HL-60 (cell line): Measurements from ENCODE around the gene SLC17A5.

Experiments
- DNase-seq, 2 experiments: peaks; one replicate each; pipeline ENCODE4 v3.0.0-alpha.2; 2010 to 2020; ENCODE audit warnings: low read depth in 1 of 2, low spot score in 1 of 2
- H3K27ac ChIP-seq: fragments of 250-450 bp; sonication (Bioruptor Pico); replicated peaks from 2 replicates; pipeline ENCODE4 v1.5.1; 2020; ENCODE audit warnings: mild to moderate bottlenecking, moderate library complexity
- H3K27me3 ChIP-seq: fragments of 250-450 bp; sonication (Bioruptor Pico); 2 replicates; pipeline ENCODE4 v1.5.1; 2021; ENCODE audit warnings: mild to moderate bottlenecking, moderate library complexity; ENCODE audit not compliant: insufficient read depth, poor library complexity, severe bottlenecking
- H3K4me3 ChIP-seq: replicated peaks from 2 replicates; pipeline ENCODE4 v1.5.1; 2011; ENCODE audit warnings: mild to moderate bottlenecking, control low read depth, low read length; ENCODE audit not compliant: insufficient read depth
- GABPA ChIP-seq: IDR thresholded peaks from 2 replicates; pipeline ENCODE4 v1.6.1; 2012; ENCODE audit warnings: low read depth
- POLR2AphosphoS5 ChIP-seq: IDR thresholded peaks from 2 replicates; pipeline ENCODE4 v1.6.1; 2012; ENCODE audit warnings: low read depth
- SPI1 ChIP-seq: IDR thresholded peaks from 2 replicates; pipeline ENCODE4 v1.6.1; 2012; ENCODE audit warnings: low read depth, mild to moderate bottlenecking, borderline replicate concordance
- long read RNA-seq: library from polyadenylated mRNA; unstranded; transcript quantifications from one replicate; pipeline ENCODE4 v2.0.0, GENCODE V29; 2020
- TF ChIP-seq, protein P1 (sequence below): IDR thresholded peaks from 2 replicates; pipeline ENCODE4 v1.6.1; 2012; ENCODE audit warnings: low read depth; ENCODE audit not compliant: insufficient replicate concordance
- TF ChIP-seq, protein P2 (sequence below): IDR thresholded peaks from one replicate; pipeline ENCODE4 v1.5.1; 2011; ENCODE audit warnings: low read length, control low read depth, inconsistent platforms; ENCODE audit not compliant: insufficient read depth

The SLC17A5 gene, protein sequence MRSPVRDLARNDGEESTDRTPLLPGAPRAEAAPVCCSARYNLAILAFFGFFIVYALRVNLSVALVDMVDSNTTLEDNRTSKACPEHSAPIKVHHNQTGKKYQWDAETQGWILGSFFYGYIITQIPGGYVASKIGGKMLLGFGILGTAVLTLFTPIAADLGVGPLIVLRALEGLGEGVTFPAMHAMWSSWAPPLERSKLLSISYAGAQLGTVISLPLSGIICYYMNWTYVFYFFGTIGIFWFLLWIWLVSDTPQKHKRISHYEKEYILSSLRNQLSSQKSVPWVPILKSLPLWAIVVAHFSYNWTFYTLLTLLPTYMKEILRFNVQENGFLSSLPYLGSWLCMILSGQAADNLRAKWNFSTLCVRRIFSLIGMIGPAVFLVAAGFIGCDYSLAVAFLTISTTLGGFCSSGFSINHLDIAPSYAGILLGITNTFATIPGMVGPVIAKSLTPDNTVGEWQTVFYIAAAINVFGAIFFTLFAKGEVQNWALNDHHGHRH
- long read RNA-seq, transcript SLC17A5-201 (11 exons, 3,455 nt): major isoform, 19 of 33 reads
- long read RNA-seq, partial matches to known transcripts: 1 of 33 reads
- long read RNA-seq, other reads (novel, unspliced or antisense): 13 of 33 reads

DNA sequence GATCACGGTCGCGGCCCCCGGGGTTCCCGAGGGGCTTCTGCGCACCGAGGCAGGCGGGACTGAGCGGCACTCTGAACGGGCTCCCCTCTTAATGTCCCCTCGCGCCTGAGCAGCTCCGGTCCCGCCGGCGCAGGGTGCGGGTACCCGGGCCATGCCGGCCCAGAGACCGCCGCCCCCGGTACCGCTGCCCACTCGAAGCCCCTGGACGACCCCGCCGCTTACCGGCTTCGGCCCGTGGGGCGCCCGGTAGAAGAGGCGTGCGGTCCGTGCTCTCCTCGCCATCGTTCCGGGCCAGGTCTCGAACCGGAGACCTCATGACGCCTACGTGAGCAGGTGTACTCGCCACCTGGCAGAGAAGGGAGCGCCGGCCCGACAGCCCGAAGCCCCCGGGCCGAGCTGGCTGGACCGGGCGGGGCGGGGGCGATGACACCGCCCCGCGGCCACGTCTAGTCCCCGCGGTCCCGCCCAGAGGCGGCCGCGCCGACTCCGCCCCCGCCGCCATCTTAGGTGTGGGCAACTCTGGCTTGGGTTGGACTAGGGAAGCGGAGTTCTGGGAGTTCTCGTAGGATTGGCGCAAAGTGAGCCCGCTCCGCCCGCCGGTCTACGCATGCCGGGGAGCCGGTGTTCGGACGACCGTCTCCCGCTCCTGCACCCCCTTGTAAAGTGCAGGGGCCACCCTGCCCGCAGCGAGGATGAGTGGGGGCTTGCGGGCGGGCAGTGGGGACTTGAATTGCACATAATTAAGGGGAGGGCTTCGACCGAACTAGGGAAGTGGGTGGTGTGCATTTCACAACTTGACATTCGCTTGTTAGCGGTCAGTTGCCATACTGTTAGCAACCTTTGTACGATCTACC, at the start of gene SLC17A5:
Gene SLC17A5, minus strand, starts transcription at position 422 of the 854 bp plus-strand sequence. Its CDS starts 106 bp downstream, at position 316.
- no peaks in the 10 kb centered on the region for H3K27me3 ChIP-seq
- DNase-seq: peak; percentile 95
- TF ChIP-seq GABPA (no peak), SPI1 (peak; percentile 68), POLR2AphosphoS5 (peak; percentile 90)
- TF ChIP-seq, protein P1, sequence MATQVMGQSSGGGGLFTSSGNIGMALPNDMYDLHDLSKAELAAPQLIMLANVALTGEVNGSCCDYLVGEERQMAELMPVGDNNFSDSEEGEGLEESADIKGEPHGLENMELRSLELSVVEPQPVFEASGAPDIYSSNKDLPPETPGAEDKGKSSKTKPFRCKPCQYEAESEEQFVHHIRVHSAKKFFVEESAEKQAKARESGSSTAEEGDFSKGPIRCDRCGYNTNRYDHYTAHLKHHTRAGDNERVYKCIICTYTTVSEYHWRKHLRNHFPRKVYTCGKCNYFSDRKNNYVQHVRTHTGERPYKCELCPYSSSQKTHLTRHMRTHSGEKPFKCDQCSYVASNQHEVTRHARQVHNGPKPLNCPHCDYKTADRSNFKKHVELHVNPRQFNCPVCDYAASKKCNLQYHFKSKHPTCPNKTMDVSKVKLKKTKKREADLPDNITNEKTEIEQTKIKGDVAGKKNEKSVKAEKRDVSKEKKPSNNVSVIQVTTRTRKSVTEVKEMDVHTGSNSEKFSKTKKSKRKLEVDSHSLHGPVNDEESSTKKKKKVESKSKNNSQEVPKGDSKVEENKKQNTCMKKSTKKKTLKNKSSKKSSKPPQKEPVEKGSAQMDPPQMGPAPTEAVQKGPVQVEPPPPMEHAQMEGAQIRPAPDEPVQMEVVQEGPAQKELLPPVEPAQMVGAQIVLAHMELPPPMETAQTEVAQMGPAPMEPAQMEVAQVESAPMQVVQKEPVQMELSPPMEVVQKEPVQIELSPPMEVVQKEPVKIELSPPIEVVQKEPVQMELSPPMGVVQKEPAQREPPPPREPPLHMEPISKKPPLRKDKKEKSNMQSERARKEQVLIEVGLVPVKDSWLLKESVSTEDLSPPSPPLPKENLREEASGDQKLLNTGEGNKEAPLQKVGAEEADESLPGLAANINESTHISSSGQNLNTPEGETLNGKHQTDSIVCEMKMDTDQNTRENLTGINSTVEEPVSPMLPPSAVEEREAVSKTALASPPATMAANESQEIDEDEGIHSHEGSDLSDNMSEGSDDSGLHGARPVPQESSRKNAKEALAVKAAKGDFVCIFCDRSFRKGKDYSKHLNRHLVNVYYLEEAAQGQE: peak; percentile 60
- TF ChIP-seq, protein P2, sequence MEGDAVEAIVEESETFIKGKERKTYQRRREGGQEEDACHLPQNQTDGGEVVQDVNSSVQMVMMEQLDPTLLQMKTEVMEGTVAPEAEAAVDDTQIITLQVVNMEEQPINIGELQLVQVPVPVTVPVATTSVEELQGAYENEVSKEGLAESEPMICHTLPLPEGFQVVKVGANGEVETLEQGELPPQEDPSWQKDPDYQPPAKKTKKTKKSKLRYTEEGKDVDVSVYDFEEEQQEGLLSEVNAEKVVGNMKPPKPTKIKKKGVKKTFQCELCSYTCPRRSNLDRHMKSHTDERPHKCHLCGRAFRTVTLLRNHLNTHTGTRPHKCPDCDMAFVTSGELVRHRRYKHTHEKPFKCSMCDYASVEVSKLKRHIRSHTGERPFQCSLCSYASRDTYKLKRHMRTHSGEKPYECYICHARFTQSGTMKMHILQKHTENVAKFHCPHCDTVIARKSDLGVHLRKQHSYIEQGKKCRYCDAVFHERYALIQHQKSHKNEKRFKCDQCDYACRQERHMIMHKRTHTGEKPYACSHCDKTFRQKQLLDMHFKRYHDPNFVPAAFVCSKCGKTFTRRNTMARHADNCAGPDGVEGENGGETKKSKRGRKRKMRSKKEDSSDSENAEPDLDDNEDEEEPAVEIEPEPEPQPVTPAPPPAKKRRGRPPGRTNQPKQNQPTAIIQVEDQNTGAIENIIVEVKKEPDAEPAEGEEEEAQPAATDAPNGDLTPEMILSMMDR: no peak
- H3K4me3 ChIP-seq: peak within 1 kb of the TSS; percentile 98
- peak within 1 kb of the TSS; percentile 94 for H3K27ac ChIP-seq

DNA sequence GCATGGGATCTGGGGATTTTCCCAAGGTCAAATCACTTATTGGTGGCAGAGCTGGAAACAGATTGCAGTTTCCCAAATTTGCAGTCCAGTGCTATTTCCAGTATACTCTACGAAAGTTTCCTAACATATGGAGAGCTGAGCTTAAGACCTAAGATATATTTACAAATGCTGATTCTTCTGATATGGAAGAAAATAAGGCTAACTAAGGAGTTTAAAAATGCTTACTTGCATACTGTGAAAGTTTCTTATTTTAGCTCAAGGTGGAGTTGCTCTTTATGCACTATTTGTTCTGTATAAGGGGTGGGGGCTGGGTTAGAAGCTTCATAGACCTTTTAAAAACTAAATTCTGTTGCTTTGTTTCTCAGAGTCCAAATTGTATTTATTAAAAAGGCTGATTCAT, 49.7 kb upstream of the SLC17A5 start:
- TF ChIP-seq GABPA (no peak), POLR2AphosphoS5 (no peak)
- TF ChIP-seq, protein P1: no peak
- DNase-seq: no peak
- Histone ChIP-seq H3K4me3 (no peak overlapping the region), H3K27me3 (peaks cover 14% of the 10 kb centered on the region), H3K27ac (no peak overlapping the region)

DNA sequence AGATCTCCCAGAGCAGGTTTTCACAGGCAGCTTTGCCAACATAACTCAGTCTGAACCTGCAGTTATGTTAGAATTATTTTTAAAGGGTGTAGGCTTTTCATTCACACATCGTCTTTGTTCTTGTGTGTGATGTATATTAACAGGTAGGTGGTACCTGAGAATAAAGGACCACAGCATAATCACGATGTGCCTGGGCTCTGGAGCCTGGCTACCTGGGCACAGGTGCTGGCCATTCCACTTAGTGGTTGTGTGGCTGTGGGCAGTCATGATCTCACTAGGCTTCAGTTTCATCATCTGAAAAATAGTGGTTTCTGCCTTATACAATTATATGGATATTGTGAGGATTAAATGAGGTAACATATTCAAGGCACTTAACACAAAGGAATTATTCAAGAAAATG, 48.7 kb upstream of the SLC17A5 start:
- Histone ChIP-seq H3K27ac (no peak overlapping the region), H3K4me3 (no peak overlapping the region), H3K27me3 (peaks cover 14% of the 10 kb centered on the region)
- TF ChIP-seq, protein P2: no peak
- TF ChIP-seq GABPA: no peak
- no peak for TF ChIP-seq SPI1
- TF ChIP-seq POLR2AphosphoS5: no peak
- TF ChIP-seq, protein P1: no peak
- no peak for DNase-seq
